Astrocyte (in vitro differentiated cells and primary cell): Measurements from ENCODE around the gene DMBX1. TPM values are rescaled to one million over a fixed set of nuclear protein-coding genes. Genes with fewer than 3 reads are reported as not detected.

Experiments used
- DNase-seq: peaks from one replicate; pipeline ENCODE4 v3.0.0-alpha.2; 2010; ENCODE audit warnings: low read depth
- FAIRE-seq: peaks from 2 replicates; lab custom pipeline; 2011; peaks lifted over from hg19 to GRCh38; lab: Jason Lieb, UNC
- H2AFZ ChIP-seq: 2 replicates; pipeline ENCODE4 v1.6.0; 2012; ENCODE audit warnings: low read depth, low read length, inconsistent platforms
- H3K27ac ChIP-seq: 2 replicates; pipeline ENCODE4 v1.5.1; 2011; ENCODE audit warnings: low read depth, low read length, inconsistent platforms
- H3K27me3 ChIP-seq: 2 replicates; pipeline ENCODE4 v1.6.0; 2011; ENCODE audit warnings: low read length, inconsistent platforms; ENCODE audit not compliant: insufficient read depth
- H3K36me3 ChIP-seq: 2 replicates; pipeline ENCODE4 v1.5.1; 2011; ENCODE audit warnings: low read length, inconsistent platforms; ENCODE audit not compliant: insufficient read depth
- H3K4me1 ChIP-seq: 2 replicates; pipeline ENCODE4 v1.5.1; 2011; ENCODE audit warnings: low read length, inconsistent platforms; ENCODE audit not compliant: insufficient read depth
- H3K4me2 ChIP-seq: 2 replicates; pipeline ENCODE4 v1.6.0; 2012; ENCODE audit warnings: low read length, inconsistent platforms
- H3K4me3 ChIP-seq: 2 replicates; pipeline ENCODE4 v1.5.1; 2011; ENCODE audit warnings: low read depth, mild to moderate bottlenecking, low read length, inconsistent platforms; ENCODE audit not compliant: insufficient read depth
- H3K79me2 ChIP-seq: 2 replicates; pipeline ENCODE4 v1.6.0; 2012; ENCODE audit warnings: mild to moderate bottlenecking, low read length, inconsistent platforms; ENCODE audit not compliant: insufficient read depth
- H3K9ac ChIP-seq: 2 replicates; pipeline ENCODE4 v1.6.0; 2012; ENCODE audit warnings: mild to moderate bottlenecking, low read length, inconsistent platforms
- H3K9me3 ChIP-seq: 2 replicates; pipeline ENCODE4 v1.5.1; 2012; ENCODE audit warnings: low read depth, mild to moderate bottlenecking, low read length, inconsistent platforms; ENCODE audit not compliant: insufficient read depth
- H4K20me1 ChIP-seq: 2 replicates; pipeline ENCODE4 v1.6.0; 2012; ENCODE audit warnings: low read length, inconsistent platforms; ENCODE audit not compliant: insufficient read depth
- H3K27ac Mint-ChIP-seq: one replicate; pipeline ENCODE4 v1.8.0; 2021; ENCODE audit warnings: mild to moderate bottlenecking, mixed read lengths; ENCODE audit not compliant: unreplicated experiment
- H3K27me3 Mint-ChIP-seq: one replicate; pipeline ENCODE4 v1.8.0; 2021; ENCODE audit warnings: low read depth, mixed read lengths; ENCODE audit not compliant: unreplicated experiment
- H3K36me3 Mint-ChIP-seq: one replicate; pipeline ENCODE4 v1.8.0; 2021; ENCODE audit warnings: low read depth, mixed read lengths; ENCODE audit not compliant: unreplicated experiment
- H3K4me1 Mint-ChIP-seq: one replicate; pipeline ENCODE4 v1.8.0; 2021; ENCODE audit warnings: low read depth, mixed read lengths; ENCODE audit not compliant: unreplicated experiment
- H3K4me3 Mint-ChIP-seq: one replicate; pipeline ENCODE4 v1.8.0; 2021; ENCODE audit warnings: mild to moderate bottlenecking, moderate library complexity, mixed read lengths; ENCODE audit not compliant: unreplicated experiment
- H3K9me3 Mint-ChIP-seq: one replicate; pipeline ENCODE4 v1.8.0; 2021; ENCODE audit warnings: mild to moderate bottlenecking, mixed read lengths; ENCODE audit not compliant: unreplicated experiment
- CTCF ChIP-seq: IDR thresholded peaks from 2 replicates; pipeline ENCODE4 v1.5.1; 2011; ENCODE audit warnings: low read depth, mild to moderate bottlenecking, inconsistent platforms, low read length, moderate library complexity; ENCODE audit not compliant: insufficient read depth
- EZH2 ChIP-seq: IDR thresholded peaks from 2 replicates; pipeline ENCODE4 v1.6.1; 2012; ENCODE audit warnings: mild to moderate bottlenecking, low read length, inconsistent platforms; ENCODE audit not compliant: insufficient read depth
- total RNA-seq: library from RNA; stranded (reverse); gene quantifications from 2 replicates; pipeline ENCODE4 v1.2.1, GENCODE V29; 2021

Gene DMBX1
- total RNA-seq, 1 donor from 2014 or later, result 0.07 TPM

GRCh38 chr1:46520063-46520911, 30.7 kb downstream of the DMBX1 start:
- peaks cover 34% of the 10 kb centered on the region for H3K4me1 ChIP-seq
- DNase-seq (peak; percentile 82), FAIRE-seq (peak; percentile 69)
- no peaks in the 10 kb centered on the region for H3K36me3 Mint-ChIP-seq
- peak overlapping the region; percentile 55 for H3K4me3 Mint-ChIP-seq
- peaks cover 5% of the 10 kb centered on the region for H3K27me3 ChIP-seq
- peak overlapping the region; percentile 24 for H3K27ac ChIP-seq
- no peaks in the 10 kb centered on the region for H3K9me3 Mint-ChIP-seq
- H3K27ac Mint-ChIP-seq, result peak overlapping the region; percentile 90
- peak overlapping the region; percentile 44 for H2AFZ ChIP-seq
- TF ChIP-seq EZH2 (no peak), CTCF (no peak)
- H3K4me2 ChIP-seq, result peak overlapping the region; percentile 84
- peaks cover 21% of the 10 kb centered on the region for H3K27me3 Mint-ChIP-seq
- no peaks in the 10 kb centered on the region for H3K79me2 ChIP-seq
- no peaks in the 10 kb centered on the region for H3K36me3 ChIP-seq
- peak overlapping the region; percentile 3 for H3K4me3 ChIP-seq
- H3K9ac ChIP-seq, result peak overlapping the region; percentile 38
- H3K4me1 Mint-ChIP-seq, result peaks cover 44% of the 10 kb centered on the region
- no peaks in the 10 kb centered on the region for H3K9me3 ChIP-seq
- H4K20me1 ChIP-seq, result no peaks in the 10 kb centered on the region

- Mint-ChIP-seq H3K9me3 (no peaks in the 10 kb centered on the region), H3K4me3 (no peak overlapping the region), H3K27me3 (peaks cover 28% of the 10 kb centered on the region), H3K27ac (no peak overlapping the region), H3K36me3 (no peaks in the 10 kb centered on the region), H3K4me1 (peaks cover 48% of the 10 kb centered on the region)
- Histone ChIP-seq H2AFZ (no peak overlapping the region), H3K79me2 (no peaks in the 10 kb centered on the region), H3K9ac (no peak overlapping the region), H3K36me3 (no peaks in the 10 kb centered on the region), H4K20me1 (no peaks in the 10 kb centered on the region), H3K4me2 (no peak overlapping the region), H3K27me3 (peaks cover 13% of the 10 kb centered on the region), H3K4me1 (peaks cover 34% of the 10 kb centered on the region), H3K4me3 (no peak overlapping the region), H3K27ac (no peak overlapping the region), H3K9me3 (no peaks in the 10 kb centered on the region)
- TF ChIP-seq CTCF (no peak), EZH2 (no peak)
- FAIRE-seq, result no peak
- DNase-seq, result no peak
These were observed 31.8 kb downstream of the DMBX1 start for GRCh38 chr1:46521414-46521813.
